ENCODE measurements around the gene GALNS.

GALNS gene

GRCh38 chr16:88805887-88806393, 50.8 kb downstream of the GALNS start:
- TF ChIP-seq NFIC (IDR thresholded peaks at IDR 0.05) (no peak), TAF1 (IDR thresholded peaks at IDR 0.05; ENCODE audit: low read depth) (no peak), YY1 (IDR thresholded peaks at IDR 0.05; ENCODE audit: low read depth) (no peak), EP300 (IDR thresholded peaks at IDR 0.05; ENCODE audit: borderline replicate concordance) (no peak), CREB1 (IDR thresholded peaks at IDR 0.05; ENCODE audit: low read depth) (no peak), RAD21 (IDR thresholded peaks at IDR 0.05; ENCODE audit: low read depth) (no peak), FOXM1 (IDR thresholded peaks at IDR 0.05; ENCODE audit: borderline replicate concordance, low read depth) (no peak), EGR1 (IDR thresholded peaks at IDR 0.05) (no peak)
- TF ChIP-seq, protein P1, sequence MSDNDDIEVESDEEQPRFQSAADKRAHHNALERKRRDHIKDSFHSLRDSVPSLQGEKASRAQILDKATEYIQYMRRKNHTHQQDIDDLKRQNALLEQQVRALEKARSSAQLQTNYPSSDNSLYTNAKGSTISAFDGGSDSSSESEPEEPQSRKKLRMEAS (IDR thresholded peaks at IDR 0.05), result no peak
- TF ChIP-seq, protein P2, sequence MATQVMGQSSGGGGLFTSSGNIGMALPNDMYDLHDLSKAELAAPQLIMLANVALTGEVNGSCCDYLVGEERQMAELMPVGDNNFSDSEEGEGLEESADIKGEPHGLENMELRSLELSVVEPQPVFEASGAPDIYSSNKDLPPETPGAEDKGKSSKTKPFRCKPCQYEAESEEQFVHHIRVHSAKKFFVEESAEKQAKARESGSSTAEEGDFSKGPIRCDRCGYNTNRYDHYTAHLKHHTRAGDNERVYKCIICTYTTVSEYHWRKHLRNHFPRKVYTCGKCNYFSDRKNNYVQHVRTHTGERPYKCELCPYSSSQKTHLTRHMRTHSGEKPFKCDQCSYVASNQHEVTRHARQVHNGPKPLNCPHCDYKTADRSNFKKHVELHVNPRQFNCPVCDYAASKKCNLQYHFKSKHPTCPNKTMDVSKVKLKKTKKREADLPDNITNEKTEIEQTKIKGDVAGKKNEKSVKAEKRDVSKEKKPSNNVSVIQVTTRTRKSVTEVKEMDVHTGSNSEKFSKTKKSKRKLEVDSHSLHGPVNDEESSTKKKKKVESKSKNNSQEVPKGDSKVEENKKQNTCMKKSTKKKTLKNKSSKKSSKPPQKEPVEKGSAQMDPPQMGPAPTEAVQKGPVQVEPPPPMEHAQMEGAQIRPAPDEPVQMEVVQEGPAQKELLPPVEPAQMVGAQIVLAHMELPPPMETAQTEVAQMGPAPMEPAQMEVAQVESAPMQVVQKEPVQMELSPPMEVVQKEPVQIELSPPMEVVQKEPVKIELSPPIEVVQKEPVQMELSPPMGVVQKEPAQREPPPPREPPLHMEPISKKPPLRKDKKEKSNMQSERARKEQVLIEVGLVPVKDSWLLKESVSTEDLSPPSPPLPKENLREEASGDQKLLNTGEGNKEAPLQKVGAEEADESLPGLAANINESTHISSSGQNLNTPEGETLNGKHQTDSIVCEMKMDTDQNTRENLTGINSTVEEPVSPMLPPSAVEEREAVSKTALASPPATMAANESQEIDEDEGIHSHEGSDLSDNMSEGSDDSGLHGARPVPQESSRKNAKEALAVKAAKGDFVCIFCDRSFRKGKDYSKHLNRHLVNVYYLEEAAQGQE (IDR thresholded peaks at IDR 0.05; ENCODE audit: low read depth), result no peak

GRCh38 chr16:88805340-88805715, 51.4 kb downstream of the GALNS start:
- no peak for TF ChIP-seq USF1 (IDR thresholded peaks at IDR 0.05)
- TF ChIP-seq CEBPB (IDR thresholded peaks at IDR 0.05), result no peak
- no peak for TF ChIP-seq CREB1 (IDR thresholded peaks at IDR 0.05; ENCODE audit: low read depth)
- no peak for TF ChIP-seq ZBTB7A (IDR thresholded peaks at IDR 0.05; ENCODE audit: low read depth)
- no peak for TF ChIP-seq TEAD4 (IDR thresholded peaks at IDR 0.05)
- TF ChIP-seq YY1 (IDR thresholded peaks at IDR 0.05; ENCODE audit: low read depth), result no peak
- TF ChIP-seq TAF1 (IDR thresholded peaks at IDR 0.05; ENCODE audit: low read depth), result no peak
- TF ChIP-seq EGR1 (IDR thresholded peaks at IDR 0.05), result no peak
- no peak for TF ChIP-seq FOXM1 (IDR thresholded peaks at IDR 0.05; ENCODE audit: borderline replicate concordance, low read depth)
- TF ChIP-seq, protein P1 (IDR thresholded peaks at IDR 0.05), result no peak
- TF ChIP-seq, protein P2 (IDR thresholded peaks at IDR 0.05; ENCODE audit: low read depth), result no peak
- TF ChIP-seq RAD21 (IDR thresholded peaks at IDR 0.05; ENCODE audit: low read depth), result no peak
- TF ChIP-seq EP300 (IDR thresholded peaks at IDR 0.05; ENCODE audit: borderline replicate concordance), result no peak
- no peak for TF ChIP-seq NFIC (IDR thresholded peaks at IDR 0.05)
- no peak for TF ChIP-seq TCF12 (IDR thresholded peaks at IDR 0.05; ENCODE audit: low read depth)

DNA sequence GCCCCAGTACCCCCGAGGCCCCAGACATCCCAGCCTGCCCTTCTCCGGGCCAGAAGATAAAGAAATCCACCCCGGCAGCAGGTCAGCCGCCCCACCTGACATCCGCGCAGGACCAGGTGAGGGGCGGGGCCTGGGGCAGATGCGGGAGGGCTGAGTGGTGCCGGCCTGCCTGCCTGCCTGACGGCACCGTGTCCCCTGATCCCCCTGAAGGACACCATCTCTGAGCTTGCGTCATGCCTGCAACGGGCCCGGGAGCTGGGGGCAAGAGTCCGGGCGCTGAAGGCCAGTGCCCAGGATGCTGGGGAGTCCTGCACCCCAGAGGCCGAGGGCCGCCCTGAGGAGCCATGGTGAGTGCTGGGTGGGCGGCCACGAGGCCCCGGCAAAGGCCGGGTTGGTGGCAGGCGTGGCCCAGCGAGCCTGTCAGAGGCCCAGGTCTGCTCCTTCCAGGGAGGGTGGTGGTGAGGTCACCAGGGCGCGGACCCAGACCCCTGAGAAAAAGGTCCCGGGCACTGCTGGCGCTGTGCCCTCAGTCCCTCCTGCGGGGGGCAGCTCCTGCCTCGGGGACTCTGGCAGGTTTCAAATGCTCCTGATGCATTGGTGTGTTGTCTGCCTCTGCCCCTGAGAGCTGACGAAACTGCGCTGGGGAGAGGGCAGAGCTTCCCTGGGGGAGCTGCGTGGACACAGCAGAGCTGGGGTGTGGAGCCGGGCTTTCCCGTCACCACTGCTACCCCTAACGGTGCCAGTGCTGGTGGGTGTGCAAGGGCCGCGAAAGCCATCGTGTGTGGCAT, 52.0 kb downstream of the GALNS start:
- TF ChIP-seq EP300 (IDR thresholded peaks at IDR 0.05; ENCODE audit: borderline replicate concordance) (no peak), ZBTB7A (IDR thresholded peaks at IDR 0.05; ENCODE audit: low read depth) (0 out of 2 replicates have a peak, but pooled peaks have one; percentile 7)

- TF ChIP-seq ZBTB7A (IDR thresholded peaks at IDR 0.05; ENCODE audit: low read depth) (no peak), TCF12 (IDR thresholded peaks at IDR 0.05; ENCODE audit: low read depth) (no peak), CREB1 (IDR thresholded peaks at IDR 0.05; ENCODE audit: low read depth) (no peak), RAD21 (IDR thresholded peaks at IDR 0.05; ENCODE audit: low read depth) (no peak), EP300 (IDR thresholded peaks at IDR 0.05; ENCODE audit: borderline replicate concordance) (no peak), USF1 (IDR thresholded peaks at IDR 0.05) (no peak), YY1 (IDR thresholded peaks at IDR 0.05; ENCODE audit: low read depth) (no peak), TAF1 (IDR thresholded peaks at IDR 0.05; ENCODE audit: low read depth) (no peak), CEBPB (IDR thresholded peaks at IDR 0.05) (no peak), TEAD4 (IDR thresholded peaks at IDR 0.05) (no peak)
- TF ChIP-seq, protein P1 (IDR thresholded peaks at IDR 0.05), result no peak
Measured at GRCh38 chr16:88804173-88804551, 52.6 kb downstream of the GALNS start.

DNA sequence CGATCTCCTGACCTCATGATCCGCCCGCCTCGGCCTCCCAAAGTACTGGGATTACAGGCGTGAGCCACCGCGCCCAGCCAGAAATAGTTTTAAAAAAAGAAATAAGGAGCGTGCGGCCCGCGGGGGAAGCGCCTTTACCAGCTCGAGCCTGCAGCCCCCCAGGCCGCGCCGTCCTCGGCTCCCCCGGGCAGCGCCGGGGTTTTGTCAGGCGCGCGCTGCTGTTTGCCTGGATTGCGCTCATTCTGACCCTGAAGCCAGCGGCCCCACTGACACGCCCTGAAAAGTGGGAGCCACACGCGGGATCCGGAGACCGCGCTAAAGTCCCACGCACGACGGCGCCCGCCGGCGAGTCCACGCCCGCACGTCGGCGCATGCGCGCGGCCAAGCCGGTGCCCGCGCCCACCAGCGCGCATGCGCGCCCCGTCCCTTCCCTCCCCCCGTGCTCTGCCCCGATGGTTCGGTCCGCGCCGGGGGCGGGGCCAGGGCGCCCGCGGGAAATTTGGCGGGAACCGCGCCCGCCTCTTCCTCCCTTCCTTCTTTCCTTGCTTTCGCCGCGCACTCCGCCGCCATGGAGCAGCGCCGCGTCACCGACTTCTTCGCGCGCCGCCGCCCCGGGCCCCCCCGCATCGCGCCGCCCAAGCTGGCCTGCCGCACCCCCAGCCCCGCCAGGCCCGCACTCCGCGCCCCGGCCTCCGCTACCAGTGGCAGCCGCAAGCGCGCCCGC, 53.3 kb downstream of the GALNS start, which contains the start of gene CDT1:
Gene CDT1, plus strand, starts transcription at position 526 of the 724 bp plus-strand sequence. Its CDS starts 43 bp downstream, at position 569.
- TF ChIP-seq TEAD4 (IDR thresholded peaks at IDR 0.05), result no peak
- TF ChIP-seq, protein P2 (IDR thresholded peaks at IDR 0.05; ENCODE audit: low read depth), result no peak
- TF ChIP-seq TAF1 (IDR thresholded peaks at IDR 0.05; ENCODE audit: low read depth), result peak; percentile 67; the same call in 1 of the 2 replicates
- no peak for TF ChIP-seq CREB1 (IDR thresholded peaks at IDR 0.05; ENCODE audit: low read depth)
- TF ChIP-seq TCF12 (IDR thresholded peaks at IDR 0.05; ENCODE audit: low read depth), result peak; percentile 37; the same call in 1 of the 2 replicates
- no peak for TF ChIP-seq NFIC (IDR thresholded peaks at IDR 0.05)
- TF ChIP-seq, protein P1 (IDR thresholded peaks at IDR 0.05), result peak; percentile 81
- peak; percentile 69 for TF ChIP-seq ZBTB7A (IDR thresholded peaks at IDR 0.05; ENCODE audit: low read depth)
- no peak for TF ChIP-seq EP300 (IDR thresholded peaks at IDR 0.05; ENCODE audit: borderline replicate concordance)
- TF ChIP-seq YY1 (IDR thresholded peaks at IDR 0.05; ENCODE audit: low read depth), result peak; percentile 78; the same call in 1 of the 2 replicates
- no peak for TF ChIP-seq CEBPB (IDR thresholded peaks at IDR 0.05)
- TF ChIP-seq FOXM1 (IDR thresholded peaks at IDR 0.05; ENCODE audit: borderline replicate concordance, low read depth), result no peak
- no peak for TF ChIP-seq RAD21 (IDR thresholded peaks at IDR 0.05; ENCODE audit: low read depth)
- no peak for TF ChIP-seq EGR1 (IDR thresholded peaks at IDR 0.05)
- TF ChIP-seq USF1 (IDR thresholded peaks at IDR 0.05), result no peak
